ENCODE data around the gene TSPEAR. TPM values are rescaled to one million over a fixed set of nuclear protein-coding genes. Genes with fewer than 3 reads are reported as not detected.

TSPEAR gene
- total RNA-seq, 2 donors from 2014 or later: 0.85 TPM; not detected in 1

GRCh38 chr21:44494956-44495355 is 216.4 kb downstream of the TSPEAR start:
- Histone ChIP-seq H3K27me3 (replicated peaks; ENCODE audit: insufficient read depth) (peaks cover 12% of the 10 kb centered on the region), H3K9me3 (no peaks in the 10 kb centered on the region), H3K4me1 (replicated peaks) (no peaks in the 10 kb centered on the region), H3K27ac (no peak overlapping the region), H3K36me3 (no peaks in the 10 kb centered on the region), H3K4me3 (no peak overlapping the region)
- 78% methylated on average over 13 of the region's 13 CpGs for WGBS
- no peak for DNase-seq (ENCODE audit: low spot score)
- intact Hi-C loops (cut with DNase I): no loop called here
- no peak for TF ChIP-seq POLR2A (IDR thresholded peaks at IDR 0.05)
- TF ChIP-seq, protein P1, sequence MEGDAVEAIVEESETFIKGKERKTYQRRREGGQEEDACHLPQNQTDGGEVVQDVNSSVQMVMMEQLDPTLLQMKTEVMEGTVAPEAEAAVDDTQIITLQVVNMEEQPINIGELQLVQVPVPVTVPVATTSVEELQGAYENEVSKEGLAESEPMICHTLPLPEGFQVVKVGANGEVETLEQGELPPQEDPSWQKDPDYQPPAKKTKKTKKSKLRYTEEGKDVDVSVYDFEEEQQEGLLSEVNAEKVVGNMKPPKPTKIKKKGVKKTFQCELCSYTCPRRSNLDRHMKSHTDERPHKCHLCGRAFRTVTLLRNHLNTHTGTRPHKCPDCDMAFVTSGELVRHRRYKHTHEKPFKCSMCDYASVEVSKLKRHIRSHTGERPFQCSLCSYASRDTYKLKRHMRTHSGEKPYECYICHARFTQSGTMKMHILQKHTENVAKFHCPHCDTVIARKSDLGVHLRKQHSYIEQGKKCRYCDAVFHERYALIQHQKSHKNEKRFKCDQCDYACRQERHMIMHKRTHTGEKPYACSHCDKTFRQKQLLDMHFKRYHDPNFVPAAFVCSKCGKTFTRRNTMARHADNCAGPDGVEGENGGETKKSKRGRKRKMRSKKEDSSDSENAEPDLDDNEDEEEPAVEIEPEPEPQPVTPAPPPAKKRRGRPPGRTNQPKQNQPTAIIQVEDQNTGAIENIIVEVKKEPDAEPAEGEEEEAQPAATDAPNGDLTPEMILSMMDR (IDR thresholded peaks at IDR 0.05): no peak
- no peak for TF ChIP-seq POLR2AphosphoS5 (IDR thresholded peaks at IDR 0.05)

GRCh38 chr21:44494418-44494817 is 217.0 kb downstream of the TSPEAR start:
- H3K27ac ChIP-seq: no peak overlapping the region
- peaks cover 12% of the 10 kb centered on the region for H3K27me3 ChIP-seq (replicated peaks; ENCODE audit: insufficient read depth)
- 96% methylated on average over 17 of the region's 17 CpGs for WGBS
- TF ChIP-seq POLR2A (IDR thresholded peaks at IDR 0.05) (no peak), POLR2AphosphoS5 (IDR thresholded peaks at IDR 0.05) (no peak)
- TF ChIP-seq, protein P1 (IDR thresholded peaks at IDR 0.05): no peak
- DNase-seq (ENCODE audit: low spot score): no peak
- no peaks in the 10 kb centered on the region for H3K9me3 ChIP-seq
- intact Hi-C loops (cut with DNase I): no loop called here
- H3K36me3 ChIP-seq: no peaks in the 10 kb centered on the region
- H3K4me1 ChIP-seq (replicated peaks): no peaks in the 10 kb centered on the region
- H3K4me3 ChIP-seq: no peak overlapping the region

- no peak for TF ChIP-seq POLR2A (IDR thresholded peaks at IDR 0.05)
- TF ChIP-seq, protein P1 (IDR thresholded peaks at IDR 0.05): no peak
- no peak for TF ChIP-seq POLR2AphosphoS5 (IDR thresholded peaks at IDR 0.05)
- Histone ChIP-seq H3K4me3 (no peak overlapping the region), H3K36me3 (no peaks in the 10 kb centered on the region), H3K9me3 (no peaks in the 10 kb centered on the region), H3K4me1 (replicated peaks) (no peaks in the 10 kb centered on the region), H3K27me3 (replicated peaks; ENCODE audit: insufficient read depth) (peaks cover 6% of the 10 kb centered on the region), H3K27ac (no peak overlapping the region)
- DNase-seq (ENCODE audit: low spot score): no peak
- WGBS: 86% methylated on average over 9 of the region's 9 CpGs
- intact Hi-C loops (cut with DNase I): no loop called here
Measured at GRCh38 chr21:44492567-44493385, 218.6 kb downstream of the TSPEAR start.

DNA sequence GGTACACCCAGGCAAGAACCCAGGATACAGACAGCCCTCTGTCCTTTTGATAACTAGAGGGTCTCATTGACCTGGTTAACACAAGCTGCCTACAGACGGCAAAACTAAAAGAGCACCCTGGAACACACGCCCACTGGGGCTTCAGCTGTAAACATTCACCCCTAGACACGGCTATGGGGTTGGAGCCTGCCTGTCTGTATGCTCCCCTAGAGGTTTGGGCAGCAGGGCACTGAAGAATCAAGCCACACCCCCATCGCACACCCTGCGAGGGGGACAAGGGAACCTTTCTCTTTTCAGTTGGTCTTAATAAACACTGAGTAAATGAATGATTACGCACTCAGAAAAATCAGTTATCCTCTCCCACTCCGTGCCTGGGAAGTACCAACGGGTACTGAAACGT is 220.6 kb downstream of the TSPEAR start:
- intact Hi-C loops (cut with DNase I): no loop called here

More for the DNA sequence above, 220.6 kb downstream of the TSPEAR start:
- Histone ChIP-seq H3K4me3 (no peak overlapping the region), H3K27me3 (replicated peaks; ENCODE audit: insufficient read depth) (peaks cover 3% of the 10 kb centered on the region), H3K27ac (no peak overlapping the region), H3K36me3 (no peaks in the 10 kb centered on the region), H3K4me1 (replicated peaks) (no peaks in the 10 kb centered on the region), H3K9me3 (no peaks in the 10 kb centered on the region)
- 78% methylated on average over 9 of the region's 9 CpGs for WGBS
- TF ChIP-seq, protein P1 (IDR thresholded peaks at IDR 0.05): no peak
- no peak for TF ChIP-seq POLR2A (IDR thresholded peaks at IDR 0.05)
- TF ChIP-seq POLR2AphosphoS5 (IDR thresholded peaks at IDR 0.05): no peak
- no peak for DNase-seq (ENCODE audit: low spot score)

Measured in prostate gland (tissue), 2 donors.